ENCODE data around the gene PARVG. TPM values are rescaled to one million over a fixed set of nuclear protein-coding genes. Genes with fewer than 3 reads are reported as not detected.

The PARVG gene
- total and polyA plus RNA-seq, 2 of the 8 experiments (the other 6 are each of a cell fraction or from before 2014, with no cell fraction given): 0.37 to 1.5 TPM

DNA sequence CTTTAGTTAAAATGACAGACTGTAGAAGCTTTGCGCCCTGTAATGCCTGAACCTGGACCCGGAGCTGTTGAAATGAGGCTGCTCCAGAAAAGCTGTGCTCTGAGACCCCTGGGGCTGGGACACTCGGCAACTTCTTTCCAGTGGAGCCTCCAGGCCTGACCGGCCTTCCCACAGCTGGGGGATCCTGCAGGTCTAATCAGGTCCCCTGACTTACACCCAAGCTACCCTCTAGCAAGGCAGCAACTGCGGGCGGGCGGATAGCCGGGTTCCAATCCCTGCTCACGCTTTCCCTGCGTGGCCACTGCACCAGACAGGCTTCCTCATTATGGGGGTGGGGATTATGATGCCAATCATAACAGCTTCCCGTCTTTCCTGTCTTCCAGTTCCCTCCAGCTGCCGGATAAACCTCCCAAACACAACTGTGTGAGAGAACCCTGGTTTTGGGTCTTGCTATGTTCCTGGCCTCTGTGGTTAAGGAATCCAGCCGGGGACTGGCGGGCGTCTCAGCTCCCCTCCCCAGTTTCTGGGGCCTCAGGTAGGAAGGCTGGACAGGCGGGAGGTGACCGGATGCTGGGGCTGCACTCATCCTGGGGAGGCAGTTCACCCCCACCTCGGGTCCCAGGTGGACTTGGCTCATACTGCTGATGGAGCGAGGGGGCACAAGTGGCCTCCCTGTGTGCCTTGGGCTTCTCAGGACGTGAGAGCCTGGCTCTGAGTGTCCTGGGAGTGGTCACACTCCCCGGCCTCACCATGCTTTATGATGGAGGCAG is 38.6 kb downstream of the PARVG start (continued):
- TF ChIP-seq CTBP2 (IDR thresholded peaks at IDR 0.05; ENCODE audit: borderline replicate concordance, insufficient read depth, insufficient read length, low read length) (no peak), POLR2A (IDR thresholded peaks at IDR 0.05; ENCODE audit: control extremely low read depth in 1 of 2, low read depth in 2 of 2, low read length in 2 of 2) (no peak), BRCA1 (IDR thresholded peaks at IDR 0.05; ENCODE audit: low read depth, low read length) (no peak), CBX8 (IDR thresholded peaks at IDR 0.05; ENCODE audit: borderline replicate concordance, low read depth, low read length) (no peak), CHD1 (IDR thresholded peaks at IDR 0.05; ENCODE audit: low read depth, low read length) (no peak), SUZ12 (IDR thresholded peaks at IDR 0.05; ENCODE audit: low read length) (no peak), HDAC2 (IDR thresholded peaks at IDR 0.05; ENCODE audit: borderline replicate concordance in 1 of 2, low read depth in 2 of 2, low read length in 2 of 2) (no peak), EZH2 (IDR thresholded peaks at IDR 0.05; ENCODE audit: low read depth, low read length, severe bottlenecking) (no peak)
